GM12892 (cell line): ENCODE data around the gene PNLIPRP1.

ENCODE experiments used
- POLR2A ChIP-seq: IDR thresholded peaks from 2 replicates; pipeline ENCODE4 v1.6.1; 2011; ENCODE audit warnings: low read depth, low read length, control low read depth
- POLR2AphosphoS5 ChIP-seq: IDR thresholded peaks from 2 replicates; pipeline ENCODE4 v1.6.1; 2011; ENCODE audit warnings: low read depth, low read length, control low read depth

DNA sequence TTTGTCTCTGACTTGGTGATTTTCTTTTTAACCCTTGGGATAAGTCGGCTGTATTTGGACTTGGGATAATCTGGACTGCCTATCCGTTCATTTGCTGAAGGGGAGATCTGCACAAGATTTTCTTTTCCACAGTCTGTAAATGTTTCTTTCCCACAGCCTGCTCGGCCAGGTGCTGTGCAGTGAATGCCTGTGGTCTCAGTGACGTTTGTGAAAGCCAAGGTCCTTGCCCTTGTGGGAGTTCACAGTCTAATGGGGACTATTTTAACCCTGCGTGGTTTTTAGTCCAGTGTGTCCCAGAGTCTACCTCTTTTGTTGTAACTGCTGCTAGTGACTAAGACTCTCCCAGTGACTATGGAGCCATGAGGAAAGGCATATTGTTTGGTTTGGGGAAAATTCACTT, 36.1 kb upstream of the PNLIPRP1 start:
- TF ChIP-seq POLR2A (no peak), POLR2AphosphoS5 (no peak)
